Head of caudate nucleus (tissue), 42 donors: ENCODE data around the gene SH3TC1.

Experiments
- DNase-seq, 42 donors: peaks; one replicate each; pipeline versions ENCODE4 v3.0.0 to v3.0.0-alpha.2; 2020 to 2021; ENCODE audit warnings: mixed read lengths in 7 of 42
- intact Hi-C: fragments of 100-400 bp; cut with DNase I; formaldehyde crosslinking; loops from one replicate; pipeline ENCODE4 v1.15.0; 2022

Gene SH3TC1

GRCh38 chr4:8247047-8247930 is 48.2 kb downstream of the SH3TC1 start:
- DNase-seq, result no peak
- intact Hi-C loops, result no loop called here

- no peak for DNase-seq
- intact Hi-C loops, result no loop called here
Observed at GRCh38 chr4:8248091-8248490, 49.0 kb downstream of the SH3TC1 start.

DNA sequence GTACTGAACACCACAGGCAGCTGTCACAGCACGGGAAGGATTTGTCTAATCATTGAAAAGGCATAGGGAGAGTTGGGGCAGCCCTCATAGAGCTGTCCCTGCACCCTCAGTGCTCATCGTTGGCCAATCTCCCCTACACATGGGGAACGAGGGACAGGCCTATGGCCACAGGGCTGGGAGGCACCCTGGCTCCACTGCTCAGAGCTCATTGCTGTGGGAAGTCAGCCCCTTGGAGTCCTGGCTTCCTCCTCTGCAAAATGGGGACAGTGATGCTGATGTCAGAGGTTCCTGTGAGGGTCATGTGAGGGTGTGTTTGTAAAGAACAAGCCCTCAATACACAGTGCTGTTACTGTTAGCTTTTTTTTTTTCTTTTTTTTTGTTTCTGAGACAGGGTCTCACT is 51.1 kb downstream of the SH3TC1 start:
- no peak for DNase-seq
- intact Hi-C loops, result no loop called here

DNA sequence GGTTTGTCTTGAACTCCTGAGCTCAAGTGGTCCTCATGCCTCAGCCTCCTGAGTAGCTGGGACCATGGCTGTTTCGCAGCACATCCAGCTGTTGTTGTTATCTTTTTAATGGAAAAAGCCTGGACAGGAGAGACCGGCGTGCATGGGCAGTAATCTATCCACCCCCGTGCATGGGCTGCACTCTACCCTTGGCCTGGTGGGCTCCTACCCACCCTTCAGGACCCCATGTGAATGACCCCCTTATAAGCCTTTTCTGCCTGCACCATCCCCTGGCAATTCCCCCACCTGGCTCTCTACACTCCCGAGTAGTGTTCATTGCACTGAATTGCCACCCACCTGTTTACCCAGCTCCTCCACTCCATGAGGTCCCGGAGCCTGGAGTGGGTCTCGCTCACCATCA is 51.5 kb downstream of the SH3TC1 start:
- DNase-seq, result no peak
- intact Hi-C loops, result no loop called here

DNA sequence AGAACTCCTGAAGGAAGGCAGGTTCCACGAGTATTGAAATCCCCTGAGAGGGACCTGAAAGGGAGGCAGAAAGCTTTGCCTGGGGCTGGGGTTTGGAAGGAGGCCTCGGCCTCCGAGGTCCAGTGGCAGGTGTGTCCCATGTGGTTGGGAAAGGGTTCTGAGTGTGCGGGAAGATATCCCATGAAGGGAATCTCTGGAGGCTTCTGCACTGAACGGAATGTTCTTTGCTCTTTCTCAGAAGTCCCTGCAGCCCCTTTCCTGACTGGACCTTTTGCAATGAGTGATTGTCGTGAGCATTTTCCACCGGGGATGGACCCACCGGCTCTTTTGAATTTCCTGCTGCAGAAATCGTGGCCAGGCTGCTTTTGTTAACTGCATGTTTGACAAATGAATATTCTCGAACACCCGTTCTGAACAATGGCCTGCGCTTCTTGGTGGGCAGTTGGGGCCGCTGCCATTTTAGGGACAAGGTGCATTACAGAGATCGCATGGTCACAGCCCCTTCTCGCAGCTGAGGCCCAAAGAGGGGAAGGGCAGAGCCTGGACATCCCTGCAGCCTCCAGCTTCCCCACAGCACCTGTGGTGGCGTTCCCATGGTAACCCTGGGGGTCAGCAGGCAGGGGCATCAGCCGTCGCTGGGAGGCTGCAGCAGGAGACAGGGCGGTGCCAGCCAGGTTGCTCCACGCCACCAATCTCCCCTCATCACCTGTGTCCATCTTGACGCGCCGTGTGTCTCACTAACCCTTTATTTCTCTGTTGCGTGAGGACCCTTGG is 52.2 kb downstream of the SH3TC1 start:
- intact Hi-C loops, result no loop called here
- no peak for DNase-seq

DNA sequence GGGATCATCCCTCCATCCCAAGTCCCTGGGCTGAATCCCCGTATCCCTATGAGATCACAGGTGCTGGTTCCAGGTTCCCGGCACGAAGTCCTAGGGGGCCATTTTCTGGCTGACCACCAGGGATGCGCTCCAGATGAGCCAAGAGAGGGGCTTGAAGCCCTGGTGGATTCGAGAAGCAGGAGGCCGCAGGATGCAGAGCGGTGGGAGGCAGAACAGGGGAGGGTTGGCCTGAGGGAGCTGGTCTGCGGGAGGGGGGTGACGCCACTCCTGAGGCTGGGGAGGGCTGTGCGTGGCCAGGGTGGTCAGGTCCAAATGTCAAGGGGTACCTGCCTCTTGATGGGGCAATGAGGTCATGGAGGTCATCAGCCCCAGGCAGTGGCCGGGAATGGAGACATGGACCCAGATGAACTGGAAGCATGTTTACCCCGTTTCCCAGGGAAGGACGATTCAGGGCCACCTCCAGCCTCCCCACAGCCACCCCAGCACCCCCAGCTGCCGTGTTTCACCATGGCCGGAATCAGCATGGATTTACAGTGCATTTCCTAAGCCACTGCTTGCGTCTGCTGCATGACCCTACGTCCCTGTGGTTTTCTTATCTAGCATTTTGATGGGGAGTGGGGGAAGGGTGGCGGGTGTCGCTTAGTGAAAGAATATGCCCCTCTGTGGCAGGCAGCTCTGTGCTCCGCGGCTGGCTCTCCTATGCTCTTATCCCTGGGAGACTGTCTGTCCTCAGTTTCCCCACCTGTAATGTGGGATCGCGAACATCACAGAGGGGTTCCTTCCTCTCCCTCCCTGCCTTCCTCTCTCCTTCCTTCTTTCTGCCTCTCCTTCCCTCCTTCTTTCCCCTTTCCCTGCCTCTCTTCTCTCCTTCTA is 53.4 kb downstream of the SH3TC1 start:
- intact Hi-C loops, result no loop called here
- DNase-seq, result no peak

- DNase-seq, result no peak
- intact Hi-C loops, result no loop called here
Observed at GRCh38 chr4:8254076-8254475, 55.0 kb downstream of the SH3TC1 start.

- intact Hi-C loops, result no loop called here
- no peak for DNase-seq
Observed at GRCh38 chr4:8255698-8256441, 56.8 kb downstream of the SH3TC1 start.

DNA sequence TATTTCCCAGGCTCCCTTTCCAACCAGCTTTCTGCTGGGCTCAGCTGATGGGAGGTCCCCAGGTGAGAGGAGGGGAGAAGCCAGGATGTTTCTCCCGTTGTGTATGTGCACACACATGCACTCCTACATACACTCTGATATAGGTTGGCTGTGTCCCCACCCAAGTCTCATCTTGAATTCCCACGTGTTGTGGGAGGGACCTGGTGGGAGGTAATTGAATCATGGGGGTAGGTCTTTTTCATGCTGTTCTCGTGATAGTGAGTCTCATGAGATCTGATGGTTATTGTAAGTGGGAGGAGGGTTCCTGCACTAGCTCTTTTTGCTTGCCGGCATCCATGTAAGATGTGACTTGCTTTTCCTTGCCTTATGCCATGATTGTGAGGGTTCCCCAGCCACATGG is 58.8 kb downstream of the SH3TC1 start:
- intact Hi-C loops, result no loop called here
- no peak for DNase-seq

GRCh38 chr4:8258552-8259212 is 59.6 kb downstream of the SH3TC1 start:
- intact Hi-C loops, result no loop called here
- DNase-seq, result no peak

DNA sequence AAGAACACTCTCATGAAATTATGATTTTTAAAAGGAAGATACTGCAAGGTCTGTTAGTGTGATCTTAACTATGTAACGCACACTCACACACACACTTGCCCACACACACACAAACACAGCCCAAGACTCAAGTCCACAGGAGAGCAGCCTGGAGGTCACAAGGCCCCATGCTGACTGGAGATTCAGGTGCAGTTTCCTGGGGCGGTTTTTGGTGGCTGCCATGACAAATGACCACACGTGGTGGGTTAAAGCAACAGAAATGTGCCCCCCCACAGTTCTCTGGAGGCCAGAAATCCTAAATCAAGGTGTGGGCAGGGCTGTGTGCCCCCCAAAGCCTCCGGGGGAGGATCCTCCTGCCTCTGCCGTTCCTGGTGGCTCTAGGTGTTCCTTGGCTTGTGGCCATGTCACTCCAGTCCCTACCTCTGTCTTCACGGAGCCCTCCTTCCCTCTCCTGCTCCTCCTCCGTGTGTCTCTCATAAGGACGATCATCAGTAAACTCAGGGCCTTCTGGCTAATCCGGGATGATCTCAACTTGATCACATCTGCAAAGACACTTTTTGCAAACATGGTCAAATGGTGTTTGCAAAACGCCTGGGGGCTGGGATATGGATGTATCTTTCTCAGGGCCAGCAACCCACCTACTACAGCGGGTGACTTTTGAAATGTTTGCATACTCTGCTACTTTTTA is 60.8 kb downstream of the SH3TC1 start:
- DNase-seq, result no peak
- intact Hi-C loops, result no loop called here

DNA sequence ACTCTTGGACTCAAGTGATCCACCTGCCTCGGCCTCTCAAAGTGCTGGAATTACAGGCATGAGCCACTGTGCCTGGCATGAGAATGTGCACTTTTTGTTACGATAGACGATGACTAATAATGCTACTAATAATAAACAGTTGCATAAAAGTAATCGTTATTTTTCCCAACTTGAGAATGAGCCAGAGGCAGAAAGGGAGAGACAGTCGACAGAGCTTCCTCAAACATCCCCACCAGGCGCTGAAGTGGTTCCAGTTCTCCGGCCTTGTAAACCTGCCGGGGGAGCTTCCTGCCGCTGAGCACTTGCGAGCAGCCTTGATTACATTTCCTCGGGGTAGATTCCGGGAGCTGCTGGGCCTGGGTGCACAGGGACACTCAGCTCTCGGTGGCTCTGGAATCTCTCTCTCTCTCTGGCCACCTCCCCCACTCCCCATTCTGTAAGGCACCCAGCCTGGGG is 61.6 kb downstream of the SH3TC1 start:
- intact Hi-C loops, result no loop called here
- no peak for DNase-seq

DNA sequence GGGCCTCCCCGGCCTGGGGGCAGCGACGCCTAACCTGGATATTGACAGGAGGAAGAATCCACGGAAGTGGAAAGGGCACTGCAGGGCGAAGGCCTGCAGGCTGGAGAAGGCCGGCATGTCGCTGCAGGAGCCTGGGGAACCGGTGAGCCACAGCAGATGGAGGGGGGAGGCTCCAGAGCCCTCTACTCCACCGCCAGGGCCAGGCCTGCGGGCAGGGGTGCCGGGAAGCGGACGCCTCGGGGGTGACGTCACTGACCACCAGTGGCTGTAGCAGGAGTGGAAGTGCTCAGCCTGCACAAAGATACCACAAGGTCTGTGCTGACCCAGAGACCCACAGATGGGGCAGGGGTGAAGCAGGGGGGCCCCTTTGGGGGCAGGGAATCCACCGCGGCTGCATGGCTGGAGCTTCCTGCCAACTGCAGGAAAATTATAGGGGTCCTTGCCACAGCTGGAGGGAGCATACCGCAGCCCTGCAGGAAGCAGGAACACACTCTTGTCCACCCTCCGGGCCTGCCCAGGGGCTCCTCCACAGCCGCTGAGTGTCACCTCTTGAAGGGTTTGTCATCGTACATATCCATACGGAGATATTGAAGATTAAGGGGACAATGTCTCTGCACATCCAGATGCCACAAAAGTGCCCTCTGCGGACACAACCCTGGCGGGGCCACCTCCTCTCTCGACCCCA is 62.9 kb downstream of the SH3TC1 start:
- intact Hi-C loops, result no loop called here
- peak in 8 of 42 donors; percentile 18 to 49 (median 28) for DNase-seq

GRCh38 chr4:8262637-8263322 is 63.7 kb downstream of the SH3TC1 start:
- intact Hi-C loops, result no loop called here
- DNase-seq, result no peak

- no peak for DNase-seq
- intact Hi-C loops, result no loop called here
Observed at GRCh38 chr4:8263397-8263796, 64.3 kb downstream of the SH3TC1 start.

DNA sequence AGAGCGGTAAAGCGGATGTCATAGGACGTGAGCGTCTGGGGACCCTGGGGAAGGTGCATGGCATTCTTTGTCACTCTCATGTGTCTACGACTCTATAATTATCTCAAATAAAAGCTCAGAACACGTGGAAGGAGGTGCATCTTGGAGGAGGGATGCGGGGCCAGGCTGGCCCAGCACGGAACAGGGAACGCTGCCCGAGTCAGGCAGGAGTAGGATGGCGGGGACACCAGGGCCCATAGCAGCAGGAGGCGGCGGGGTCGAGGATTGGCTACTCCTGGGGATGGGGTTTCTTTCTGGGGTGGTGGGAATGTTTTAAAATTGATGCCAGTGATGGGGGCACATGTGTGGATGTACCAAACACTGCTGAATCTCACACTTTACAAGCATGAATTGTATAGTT is 65.0 kb downstream of the SH3TC1 start:
- intact Hi-C loops, result no loop called here
- DNase-seq, result no peak
